CD4-positive, alpha-beta T cell (primary cell): ENCODE results near the gene GDI1. TPM values are rescaled to one million over a fixed set of nuclear protein-coding genes. Genes with fewer than 3 reads are reported as not detected.
"Not testable (repeated sequence)": the region's sequence is repeated elsewhere in the genome, so short reads cannot be mapped to it uniquely, and the experiment has no call there.

Source experiments
- ATAC-seq: fragments of 200-7000 bp; cut with Tn5 transposase; one replicate; pipeline ENCODE4 v1.10.0; 2022; ENCODE audit warnings: mild to moderate bottlenecking; ENCODE audit not compliant: poor library complexity
- CTCF ChIA-PET: fragments of 350-600 bp; sonication (Branson Sonifier 250); formaldehyde crosslinking; loops from one replicate; lab custom pipeline; 2021; ENCODE audit warnings: antibody characterized with exemption, inconsistent platforms; lab: Charles Lee
- POLR2A ChIA-PET: fragments of 350-600 bp; sonication (Branson Sonifier 250); formaldehyde crosslinking; loops from one replicate; lab custom pipeline; 2021; ENCODE audit warnings: antibody characterized with exemption, inconsistent platforms; lab: Charles Lee
- DNase-seq, 14 experiments: peaks; one replicate each; pipeline ENCODE4 v3.0.0-alpha.2; 2013 to 2020; ENCODE audit warnings: mixed read lengths in 2 of 14
- H3K27ac ChIP-seq, 2 donors: one replicate each; pipeline versions ENCODE4 v1.5.1 to v1.7.0; 2013; ENCODE audit warnings: low read length in 2 of 2, low read depth in 1 of 2, mild to moderate bottlenecking in 1 of 2
- H3K27me3 ChIP-seq, 2 experiments: 1 replicate in 1 of 2; 2 replicates in 1 of 2; pipeline versions ENCODE4 v1.6.1 to v1.7.0; 2013; ENCODE audit warnings: low read length in 2 of 2, control low read depth in 1 of 2, mild to moderate bottlenecking in 1 of 2, moderate library complexity in 1 of 2; ENCODE audit not compliant: insufficient read depth in 2 of 2, control insufficient read depth in 1 of 2
- H3K36me3 ChIP-seq: one replicate; pipeline ENCODE4 v1.6.1; 2013; ENCODE audit warnings: low read length, control low read depth; ENCODE audit not compliant: insufficient read depth
- H3K4me1 ChIP-seq: one replicate; pipeline ENCODE4 v1.6.1; 2013; ENCODE audit warnings: low read length, control low read depth; ENCODE audit not compliant: insufficient read depth
- H3K4me3 ChIP-seq: one replicate; pipeline ENCODE4 v1.5.1; 2013; ENCODE audit warnings: mild to moderate bottlenecking, low read length, moderate library complexity
- H3K9me3 ChIP-seq, 2 experiments: 1 replicate in 1 of 2; 2 replicates in 1 of 2; pipeline versions ENCODE4 v1.6.1 to v1.7.0; 2013; ENCODE audit warnings: low read length in 2 of 2, mild to moderate bottlenecking in 2 of 2, control low read depth in 1 of 2, moderate library complexity in 1 of 2; ENCODE audit not compliant: control insufficient read depth in 1 of 2, insufficient read depth in 1 of 2
- H3K27ac Mint-ChIP-seq: one replicate; pipeline ENCODE4 v1.8.0; 2020; ENCODE audit warnings: mixed read lengths
- H3K27me3 Mint-ChIP-seq: one replicate; pipeline ENCODE4 v1.8.0; 2021; ENCODE audit warnings: mixed read lengths
- H3K36me3 Mint-ChIP-seq: one replicate; pipeline ENCODE4 v1.8.0; 2021; ENCODE audit warnings: low read depth, mixed read lengths
- H3K4me1 Mint-ChIP-seq: one replicate; pipeline ENCODE4 v1.8.0; 2021; ENCODE audit warnings: low read depth, mixed read lengths
- H3K4me3 Mint-ChIP-seq: one replicate; pipeline ENCODE4 v1.8.0; 2020; ENCODE audit warnings: mild to moderate bottlenecking, mixed read lengths
- H3K9me3 Mint-ChIP-seq: one replicate; pipeline ENCODE4 v1.8.0; 2020; ENCODE audit warnings: mixed read lengths
- CTCF ChIP-seq: fragments of 200-600 bp; IDR thresholded peaks from one replicate; pipeline ENCODE4 v1.8.0; 2022; ENCODE audit warnings: antibody characterized with exemption, mild to moderate bottlenecking
- intact Hi-C, 2 experiments: fragments of 100-400 bp; cut with DNase I in 1 of 2; cut with micrococcal nuclease in 1 of 2; formaldehyde crosslinking; loops; one replicate each; pipeline versions ENCODE4 v1.15.1 to v1.9.0; 2023 to 2025; cut with DNase I, micrococcal nuclease
- polyA plus RNA-seq, 2 donors: library from polyadenylated mRNA; unstranded; fragments of 120-200 nt; gene quantifications; one replicate each; pipeline ENCODE4 v1.2.1, GENCODE V29; 2013
- total RNA-seq, 174 experiments: library from RNA in 2 of 174; stranded (reverse) in 2 of 174; gene quantifications; one replicate each; pipeline ENCODE4 v1.2.3 and lab custom pipeline; 2021 to 2026

GDI1 gene
- 100 to 1,000 TPM; 144 to 145 TPM for total RNA-seq
- 102 TPM for polyA plus RNA-seq (2013, experiment 1 of 2)
- polyA plus RNA-seq (2013, experiment 2 of 2) = 146 TPM
- 79.5 to 163 (median 111) reads per million in 172 experiments for total RNA-seq (lab: John Stamatoyannopoulos, UW)

DNA sequence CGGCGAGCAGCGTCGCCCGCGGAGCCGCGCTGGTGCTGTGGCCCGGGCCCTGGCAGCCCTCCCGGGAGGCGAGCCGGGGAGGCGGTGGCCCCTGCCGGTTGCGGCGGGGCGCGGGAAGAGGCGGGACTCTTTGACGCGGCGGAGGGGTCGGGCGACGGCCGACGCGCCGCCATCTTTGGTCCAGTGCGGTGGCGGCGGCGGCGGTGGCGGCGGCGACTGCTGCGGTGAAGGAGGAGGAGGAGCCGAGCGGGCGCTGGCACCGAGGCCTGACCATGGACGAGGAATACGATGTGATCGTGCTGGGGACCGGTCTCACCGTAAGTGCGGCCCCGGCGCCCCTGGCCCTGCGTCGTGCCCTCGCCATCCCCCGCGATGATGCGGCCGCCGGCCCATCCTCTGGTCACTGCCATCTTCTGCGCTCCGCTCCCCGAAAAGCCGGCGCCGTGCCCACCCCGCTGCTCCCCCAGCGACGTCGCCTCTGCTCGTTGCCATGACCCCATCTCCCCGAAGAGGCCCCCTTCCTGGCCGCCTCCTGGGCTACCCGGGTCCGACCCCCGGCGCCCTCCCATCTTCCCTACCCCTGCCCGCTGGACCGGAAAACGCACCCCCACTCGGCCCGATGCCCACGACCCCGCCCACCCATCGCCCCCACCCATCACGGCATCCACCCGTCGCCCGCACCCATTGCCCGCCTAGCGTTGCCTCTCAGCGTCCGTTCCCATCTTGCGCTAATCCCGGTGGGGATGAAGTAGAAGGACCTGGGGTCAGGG lies at the start of gene GDI1:
TSS of gene GDI1 (plus strand) at position 172 of the 770 bp plus-strand sequence. CDS start at position 273, 101 bp downstream.
- peaks cover 12% of the 10 kb centered on the region for H3K4me1 Mint-ChIP-seq
- POLR2A ChIA-PET = no interaction called here
- no peaks in the 10 kb centered on the region for H3K27me3 Mint-ChIP-seq
- Histone ChIP-seq H3K36me3 (peaks cover 40% of the 10 kb centered on the region), H3K27me3 (no peaks in the 10 kb centered on the region), H3K4me3 (peak within 1 kb of the TSS; percentile 59), H3K27ac (peak within 1 kb of the TSS; percentile 64 to 72), H3K4me1 (peaks cover 46% of the 10 kb centered on the region), H3K9me3 (no peaks in the 10 kb centered on the region)
- H3K27ac Mint-ChIP-seq = peak within 1 kb of the TSS; percentile 93
- DNase-seq (peak; percentile 30 to 81 (median 50)), ATAC-seq (peak; percentile 54)
- H3K36me3 Mint-ChIP-seq = peaks cover 37% of the 10 kb centered on the region
- H3K4me3 Mint-ChIP-seq = peak within 1 kb of the TSS; percentile 90
- no peaks in the 10 kb centered on the region for H3K9me3 Mint-ChIP-seq
- CTCF ChIA-PET = no interaction called here
- intact Hi-C loops = loop anchor here (2.0 to 10.0 kb wide), 3 partner anchors 22 to 48 kb away; partner anchors contain the start of genes PLXNA3 (in 1 of the 2) and UBL4A (in 1 of the 2)
- no peak for TF ChIP-seq CTCF

- H3K4me1 Mint-ChIP-seq, POLR2A ChIA-PET, CTCF ChIA-PET, H3K27me3 ChIP-seq, H3K4me1 ChIP-seq, H3K4me3 Mint-ChIP-seq, H3K27ac ChIP-seq, H3K36me3 ChIP-seq, H3K9me3 ChIP-seq, H3K9me3 Mint-ChIP-seq, H3K27me3 Mint-ChIP-seq, intact Hi-C loops, H3K4me3 ChIP-seq, H3K27ac Mint-ChIP-seq, H3K36me3 Mint-ChIP-seq, DNase-seq: not testable (repeated sequence)
- peak; percentile 23 for ATAC-seq
These were observed 48.9 kb upstream of the GDI1 start for GRCh38 chrX:154388094-154388493.

- H3K27me3 Mint-ChIP-seq, H3K27me3 ChIP-seq, H3K36me3 ChIP-seq, H3K27ac Mint-ChIP-seq, H3K4me3 Mint-ChIP-seq, ATAC-seq, H3K4me3 ChIP-seq, POLR2A ChIA-PET, DNase-seq, H3K4me1 ChIP-seq, H3K9me3 ChIP-seq, intact Hi-C loops, CTCF ChIA-PET, H3K9me3 Mint-ChIP-seq, H3K36me3 Mint-ChIP-seq, H3K4me1 Mint-ChIP-seq, H3K27ac ChIP-seq: not testable (repeated sequence)
These were observed 48.3 kb upstream of the GDI1 start for GRCh38 chrX:154388649-154389048.

GRCh38 chrX:154389812-154390747 lies 46.9 kb upstream of the GDI1 start:
- H3K9me3 ChIP-seq, H3K4me3 ChIP-seq, H3K4me3 Mint-ChIP-seq, intact Hi-C loops, H3K27me3 ChIP-seq, H3K27ac Mint-ChIP-seq, H3K36me3 Mint-ChIP-seq, DNase-seq, H3K4me1 Mint-ChIP-seq, H3K36me3 ChIP-seq, H3K4me1 ChIP-seq, H3K9me3 Mint-ChIP-seq, POLR2A ChIA-PET, H3K27me3 Mint-ChIP-seq, CTCF ChIA-PET, H3K27ac ChIP-seq: not testable (repeated sequence)
- ATAC-seq = peak; percentile 72

- H3K9me3 Mint-ChIP-seq, H3K27me3 ChIP-seq, DNase-seq, H3K4me3 ChIP-seq, H3K27ac ChIP-seq, ATAC-seq, H3K9me3 ChIP-seq, H3K27me3 Mint-ChIP-seq: not testable (repeated sequence)
- ChIA-PET POLR2A (interaction anchor here (1.8 kb wide), 1 partner anchor 32 kb away, joined by 8 read pairs; the partner anchor contains the start of gene ATP6AP1), CTCF (interaction anchor here (1.6 kb wide), 1 partner anchor 94 kb away, joined by 3 read pairs; the partner anchor contains the start of gene SLC10A3)
- Histone ChIP-seq H3K4me1 (peaks cover 27% of the 10 kb centered on the region), H3K36me3 (peaks cover 23% of the 10 kb centered on the region)
- H3K4me1 Mint-ChIP-seq = peaks cover 22% of the 10 kb centered on the region
- H3K36me3 Mint-ChIP-seq = peaks cover 34% of the 10 kb centered on the region
- intact Hi-C loops = loop anchor here in 1 of 2 experiments (5.0 kb wide), 1 partner anchor 136 kb away; no protein-coding TSS in a partner anchor
- H3K4me3 Mint-ChIP-seq = peak overlapping the region; percentile 98
- H3K27ac Mint-ChIP-seq = peak overlapping the region; percentile 99
These were observed 40.6 kb upstream of the GDI1 start for GRCh38 chrX:154396363-154396762.
